GM18858 (cell line): ENCODE results near the gene MPZL2.
"Not testable (repeated sequence)": the region's sequence is repeated elsewhere in the genome, so short reads cannot be mapped to it uniquely, and the experiment has no call there.

Source experiments
- ATAC-seq: cut with Tn5 transposase; IDR thresholded peaks from one replicate; pipeline ENCODE4 v1.9.1; 2021; ENCODE audit not compliant: unreplicated experiment

Gene MPZL2

GRCh38 chr11:118263695-118264568 is at the start of gene MPZL2:
TSS of gene MPZL2 (minus strand) at chr11:118264297. CDS start at chr11:118264153, 144 bp downstream.
- ATAC-seq: no peak

GRCh38 chr11:118313242-118313641 is 49.1 kb upstream of the MPZL2 start:
- no peak for ATAC-seq

GRCh38 chr11:118312328-118312727 is 48.2 kb upstream of the MPZL2 start:
- ATAC-seq: no peak

- ATAC-seq: no peak
Measured at GRCh38 chr11:118311518-118311917, 47.4 kb upstream of the MPZL2 start.

- ATAC-seq: no peak
Measured at GRCh38 chr11:118310781-118311485, 46.8 kb upstream of the MPZL2 start.

- ATAC-seq: no peak
Measured at GRCh38 chr11:118310271-118310670, 46.2 kb upstream of the MPZL2 start.

- ATAC-seq: not testable (repeated sequence)
Measured at GRCh38 chr11:118308995-118309528, 45.0 kb upstream of the MPZL2 start.

GRCh38 chr11:118306556-118306955 is 42.5 kb upstream of the MPZL2 start:
- no peak for ATAC-seq

- ATAC-seq: no peak
Measured at GRCh38 chr11:118305726-118306125, 41.6 kb upstream of the MPZL2 start.

- no peak for ATAC-seq
Measured at GRCh38 chr11:118304568-118305248, 40.6 kb upstream of the MPZL2 start, which contains the start of gene CD3E. TSS of gene CD3E (plus strand) at chr11:118304730. CDS start at chr11:118304953, 223 bp downstream.

- ATAC-seq: no peak
Measured at GRCh38 chr11:118304227-118304567, 40.1 kb upstream of the MPZL2 start.

GRCh38 chr11:118301600-118302195 is 37.6 kb upstream of the MPZL2 start:
- no peak for ATAC-seq

GRCh38 chr11:118295815-118296454 is 31.8 kb upstream of the MPZL2 start:
- ATAC-seq: no peak

- no peak for ATAC-seq
Measured at GRCh38 chr11:118295199-118295598, 31.1 kb upstream of the MPZL2 start.

GRCh38 chr11:118294053-118294452 is 30.0 kb upstream of the MPZL2 start:
- ATAC-seq: no peak

- no peak for ATAC-seq
Measured at GRCh38 chr11:118291477-118292135, 27.5 kb upstream of the MPZL2 start.

GRCh38 chr11:118290923-118291322 is 26.8 kb upstream of the MPZL2 start:
- no peak for ATAC-seq

- ATAC-seq: no peak
Measured at GRCh38 chr11:118289401-118289800, 25.3 kb upstream of the MPZL2 start.

GRCh38 chr11:118287006-118287405 is 22.9 kb upstream of the MPZL2 start:
- no peak for ATAC-seq

GRCh38 chr11:118286545-118286944 is 22.4 kb upstream of the MPZL2 start:
- ATAC-seq: no peak
